NCI-H2196 (cell line): ENCODE measurements around the gene DCAF12.
A peak's percentile ranks its signal among the peaks of the same experiment; 100 is the strongest.

Source experiments
- DNase-seq: peaks from one replicate; lab custom pipeline; 2025; ENCODE audit not compliant: unreplicated experiment; lab: John Stamatoyannopoulos, UW

The DCAF12 gene

GRCh38 chr9:34127035-34127948 is 794 bp upstream of the DCAF12 start:
- DNase-seq: no peak

- no peak for DNase-seq
Measured at GRCh38 chr9:34125681-34126206, 754 bp downstream of the DCAF12 start.

- no peak for DNase-seq
Measured at GRCh38 chr9:34124926-34125325, 1.6 kb downstream of the DCAF12 start.

- no peak for DNase-seq
Measured at GRCh38 chr9:34124099-34124498, 2.4 kb downstream of the DCAF12 start.

GRCh38 chr9:34123682-34124081 is 2.8 kb downstream of the DCAF12 start:
- no peak for DNase-seq

- no peak for DNase-seq
Measured at GRCh38 chr9:34121996-34122395, 4.5 kb downstream of the DCAF12 start.

GRCh38 chr9:34119713-34120112 is 6.8 kb downstream of the DCAF12 start:
- no peak for DNase-seq

- peak; percentile 21 for DNase-seq
Measured at GRCh38 chr9:34114436-34114835, 12.1 kb downstream of the DCAF12 start.

- no peak for DNase-seq
Measured at GRCh38 chr9:34106110-34106509, 20.4 kb downstream of the DCAF12 start.

GRCh38 chr9:34102796-34103195 is 23.7 kb downstream of the DCAF12 start:
- DNase-seq: no peak

GRCh38 chr9:34098307-34098706 is 28.2 kb downstream of the DCAF12 start:
- no peak for DNase-seq

GRCh38 chr9:34097865-34098264 is 28.6 kb downstream of the DCAF12 start:
- DNase-seq: no peak

- DNase-seq: no peak
Measured at GRCh38 chr9:34096751-34097150, 29.7 kb downstream of the DCAF12 start.

- no peak for DNase-seq
Measured at GRCh38 chr9:34093578-34093977, 32.9 kb downstream of the DCAF12 start.

GRCh38 chr9:34089311-34089710 is 37.2 kb downstream of the DCAF12 start:
- no peak for DNase-seq

GRCh38 chr9:34087370-34087769 is 39.1 kb downstream of the DCAF12 start:
- no peak for DNase-seq

GRCh38 chr9:34086864-34087263 is 39.6 kb downstream of the DCAF12 start:
- DNase-seq: no peak

GRCh38 chr9:34085581-34086500 is 40.7 kb downstream of the DCAF12 start:
- no peak for DNase-seq

GRCh38 chr9:34084562-34084961 is 41.9 kb downstream of the DCAF12 start:
- DNase-seq: no peak

GRCh38 chr9:34079181-34079580 is 47.3 kb downstream of the DCAF12 start:
- peak; percentile 26 for DNase-seq

- peak; percentile 64 for DNase-seq
Measured at GRCh38 chr9:34072868-34073590, 53.5 kb downstream of the DCAF12 start.
